Measurements from ENCODE around the gene LRP10. TPM values are rescaled to one million over a fixed set of nuclear protein-coding genes. Genes with fewer than 3 reads are reported as not detected.

The LRP10 gene
- total RNA-seq, 3 donors from 2014 or later (not counting 1 experiment from before 2014, with no cell fraction given) = 97.8 to 118 (median 102) TPM

GRCh38 chr14:22842211-22843122 lies 29.1 kb upstream of the LRP10 start:
- no peaks in the 10 kb centered on the region for H3K36me3 Mint-ChIP-seq
- ATAC-seq (no peak), DNase-seq (no peak)
- Histone ChIP-seq H3K4me1 (ENCODE audit: control insufficient read depth, insufficient read depth, low read length) (peaks cover 4% of the 10 kb centered on the region), H3K27me3 (ENCODE audit: control insufficient read depth, insufficient read depth, low read length) (peaks cover 14% of the 10 kb centered on the region), H3K9me3 (ENCODE audit: control insufficient read depth, insufficient read depth, low read length) (no peaks in the 10 kb centered on the region), H3K27ac (ENCODE audit: low read length) (no peak overlapping the region), H3K36me3 (ENCODE audit: control insufficient read depth, insufficient read depth, low read length) (no peaks in the 10 kb centered on the region), H3K4me3 (ENCODE audit: low read length) (no peak overlapping the region)
- H3K27me3 Mint-ChIP-seq (ENCODE audit: low read depth in 2 of 2) = peaks cover 24 to 38% of the 10 kb centered on the region in 2 donors
- TF ChIP-seq CTCF (IDR thresholded peaks at IDR 0.05) = no peak
- H3K27ac Mint-ChIP-seq = no peak overlapping the region
- peaks cover 0 to 9% of the 10 kb centered on the region in 2 donors for H3K4me1 Mint-ChIP-seq
- no peak overlapping the region for H3K4me3 Mint-ChIP-seq
- 94% methylated on average over 28 of the region's 28 CpGs for WGBS (ENCODE audit: insufficient coverage)
- H3K9me3 Mint-ChIP-seq = no peaks in the 10 kb centered on the region
- intact Hi-C loops (cut with micrococcal nuclease) = no loop called here

- no peak overlapping the region for H3K4me3 Mint-ChIP-seq
- H3K27ac ChIP-seq (ENCODE audit: low read length) = no peak overlapping the region
- H3K4me1 ChIP-seq (ENCODE audit: control insufficient read depth, insufficient read depth, low read length) = peaks cover 3% of the 10 kb centered on the region
- peaks cover 0 to 4% of the 10 kb centered on the region in 2 donors for H3K4me1 Mint-ChIP-seq
- H3K27me3 ChIP-seq (ENCODE audit: control insufficient read depth, insufficient read depth, low read length) = peaks cover 13% of the 10 kb centered on the region
- peaks cover 24 to 36% of the 10 kb centered on the region in 2 donors for H3K27me3 Mint-ChIP-seq (ENCODE audit: low read depth in 2 of 2)
- no peaks in the 10 kb centered on the region for H3K9me3 ChIP-seq (ENCODE audit: control insufficient read depth, insufficient read depth, low read length)
- no peaks in the 10 kb centered on the region for H3K36me3 Mint-ChIP-seq
- no peaks in the 10 kb centered on the region for H3K9me3 Mint-ChIP-seq
- ATAC-seq (no peak), DNase-seq (no peak)
- H3K36me3 ChIP-seq (ENCODE audit: control insufficient read depth, insufficient read depth, low read length) = no peaks in the 10 kb centered on the region
- intact Hi-C loops (cut with micrococcal nuclease) = no loop called here
- no peak overlapping the region for H3K4me3 ChIP-seq (ENCODE audit: low read length)
- H3K27ac Mint-ChIP-seq = no peak overlapping the region
- no peak for TF ChIP-seq CTCF (IDR thresholded peaks at IDR 0.05)
- WGBS (ENCODE audit: insufficient coverage) = 85% methylated on average over 21 of the region's 21 CpGs
These were observed 28.2 kb upstream of the LRP10 start for GRCh38 chr14:22843123-22843925.

- H3K27ac Mint-ChIP-seq = no peak overlapping the region
- no peak overlapping the region for H3K4me3 ChIP-seq (ENCODE audit: low read length)
- H3K36me3 ChIP-seq (ENCODE audit: control insufficient read depth, insufficient read depth, low read length) = no peaks in the 10 kb centered on the region
- no peak overlapping the region for H3K27ac ChIP-seq (ENCODE audit: low read length)
- H3K4me3 Mint-ChIP-seq = no peak overlapping the region
- DNase-seq = no peak
- H3K36me3 Mint-ChIP-seq = no peaks in the 10 kb centered on the region
- no peaks in the 10 kb centered on the region for H3K9me3 ChIP-seq (ENCODE audit: control insufficient read depth, insufficient read depth, low read length)
- peaks cover 3% of the 10 kb centered on the region for H3K4me1 ChIP-seq (ENCODE audit: control insufficient read depth, insufficient read depth, low read length)
- no peak for ATAC-seq
- WGBS (ENCODE audit: insufficient coverage) = 94% methylated on average over 22 of the region's 22 CpGs
- H3K4me1 Mint-ChIP-seq = peaks cover 0 to 4% of the 10 kb centered on the region in 2 donors
- H3K27me3 Mint-ChIP-seq (ENCODE audit: low read depth in 2 of 2) = peaks cover 26 to 36% of the 10 kb centered on the region in 2 donors
- peaks cover 4% of the 10 kb centered on the region for H3K27me3 ChIP-seq (ENCODE audit: control insufficient read depth, insufficient read depth, low read length)
- no peaks in the 10 kb centered on the region for H3K9me3 Mint-ChIP-seq
- intact Hi-C loops (cut with micrococcal nuclease) = no loop called here
- no peak for TF ChIP-seq CTCF (IDR thresholded peaks at IDR 0.05)
These were observed 27.1 kb upstream of the LRP10 start for GRCh38 chr14:22844221-22845102.
